Mesendoderm (in vitro differentiated cells): ENCODE results near the gene IFNE. TPM values are rescaled to one million over a fixed set of nuclear protein-coding genes. Genes with fewer than 3 reads are reported as not detected.

Experiments
- DNase-seq: peaks from one replicate; pipeline ENCODE4 v3.0.0; 2013
- H2AK5ac ChIP-seq: 2 replicates; pipeline ENCODE4 v1.6.1; 2013; ENCODE audit warnings: low read length, inconsistent platforms
- H2BK120ac ChIP-seq: 2 replicates; pipeline ENCODE4 v1.6.1; 2013; ENCODE audit warnings: low read depth, mild to moderate bottlenecking, low read length, moderate library complexity, mixed read lengths
- H2BK15ac ChIP-seq: replicated peaks from 2 replicates; pipeline ENCODE4 v1.6.1; 2013; ENCODE audit warnings: low read depth, mild to moderate bottlenecking, moderate library complexity
- H2BK5ac ChIP-seq: 2 replicates; pipeline ENCODE4 v1.6.1; 2013; ENCODE audit warnings: low read length, inconsistent platforms
- H3K18ac ChIP-seq: 2 replicates; pipeline ENCODE4 v1.6.1; 2013; ENCODE audit warnings: mild to moderate bottlenecking, low read length, mixed read lengths
- H3K23ac ChIP-seq: one replicate; pipeline ENCODE4 v1.6.1; 2013; ENCODE audit warnings: low read length
- H3K27ac ChIP-seq: 2 replicates; pipeline ENCODE4 v1.5.1; 2013; ENCODE audit warnings: low read depth, mild to moderate bottlenecking, inconsistent platforms, low read length, moderate library complexity
- H3K27me3 ChIP-seq: 2 replicates; pipeline ENCODE4 v1.6.1; 2013; ENCODE audit warnings: low read length, control low read depth, mild to moderate bottlenecking, inconsistent platforms; ENCODE audit not compliant: insufficient read depth, poor library complexity
- H3K36me3 ChIP-seq: 2 replicates; pipeline ENCODE4 v1.6.1; 2013; ENCODE audit warnings: low read length, inconsistent platforms; ENCODE audit not compliant: control insufficient read depth, insufficient read depth
- H3K4ac ChIP-seq: one replicate; pipeline ENCODE4 v1.6.1; 2013; ENCODE audit warnings: low read depth, mild to moderate bottlenecking, low read length, moderate library complexity
- H3K4me1 ChIP-seq: 2 replicates; pipeline ENCODE4 v1.6.1; 2013; ENCODE audit warnings: low read depth, low read length, inconsistent platforms; ENCODE audit not compliant: control insufficient read depth
- H3K4me2 ChIP-seq: 2 replicates; pipeline ENCODE4 v1.6.1; 2013; ENCODE audit warnings: low read length
- H3K4me3 ChIP-seq: 2 replicates; pipeline ENCODE4 v1.5.1; 2013; ENCODE audit warnings: mild to moderate bottlenecking, low read length
- H3K56ac ChIP-seq: one replicate; pipeline ENCODE4 v1.6.1; 2013; ENCODE audit warnings: low read length
- H3K79me1 ChIP-seq: 2 replicates; pipeline ENCODE4 v1.6.1; 2013; ENCODE audit warnings: low read length, inconsistent platforms
- H3K79me2 ChIP-seq: 2 replicates; pipeline ENCODE4 v1.6.1; 2013; ENCODE audit warnings: mild to moderate bottlenecking, low read length; ENCODE audit not compliant: control insufficient read depth, insufficient read depth
- H3K9ac ChIP-seq: 2 replicates; pipeline ENCODE4 v1.6.1; 2013; ENCODE audit warnings: low read length, inconsistent platforms
- H4K5ac ChIP-seq: one replicate; pipeline ENCODE4 v1.6.1; 2013; ENCODE audit warnings: low read length
- H4K8ac ChIP-seq: one replicate; pipeline ENCODE4 v1.6.1; 2013; ENCODE audit warnings: low read depth, mild to moderate bottlenecking, control low read depth, low read length, moderate library complexity
- WGBS: extraction: QIAGEN DNeasy Blood & Tissue Kit; methylation state at CpG from one replicate; pipeline ENCODE4 v1.1.7; 2013; ENCODE audit warnings: low lambda C conversion rate, missing lambda C conversion rate; ENCODE audit not compliant: insufficient coverage; ENCODE audit errors: extremely low coverage; 5-methylcytosine and 5-hydroxymethylcytosine counted together
- polyA plus RNA-seq, 2 experiments: library from polyadenylated mRNA; stranded (reverse); fragments of 200-250 nt; gene quantifications; one replicate each; pipeline ENCODE4 v1.2.3, GENCODE V29; 2013

The IFNE gene
- 0.07 TPM for polyA plus RNA-seq (2013, experiment 1 of 2)
- polyA plus RNA-seq (2013, experiment 2 of 2): 0.06 TPM

- no peak within 1 kb of the TSS for H4K5ac ChIP-seq
- no peaks in the 10 kb centered on the region for H3K27me3 ChIP-seq
- no peaks in the 10 kb centered on the region for H3K79me2 ChIP-seq
- no peak within 1 kb of the TSS for H4K8ac ChIP-seq
- no peak within 1 kb of the TSS for H3K9ac ChIP-seq
- H3K23ac ChIP-seq: no peak within 1 kb of the TSS
- H3K27ac ChIP-seq: no peak within 1 kb of the TSS
- no peak within 1 kb of the TSS for H2AK5ac ChIP-seq
- H2BK15ac ChIP-seq: no peak within 1 kb of the TSS
- no peak within 1 kb of the TSS for H3K18ac ChIP-seq
- no peak within 1 kb of the TSS for H3K56ac ChIP-seq
- H3K4me2 ChIP-seq: no peak within 1 kb of the TSS
- H3K36me3 ChIP-seq: no peaks in the 10 kb centered on the region
- no peak within 1 kb of the TSS for H2BK120ac ChIP-seq
- DNase-seq: no peak
- no peak within 1 kb of the TSS for H2BK5ac ChIP-seq
- WGBS: no CpG with 5 or more reads among the region's 2 CpGs
- H3K4me1 ChIP-seq: no peaks in the 10 kb centered on the region
- H3K79me1 ChIP-seq: no peaks in the 10 kb centered on the region
- no peak within 1 kb of the TSS for H3K4ac ChIP-seq
- H3K4me3 ChIP-seq: no peak within 1 kb of the TSS
Observed at GRCh38 chr9:21482213-21482612, at the start of gene IFNE. IFNE (minus strand) TSS chr9:21482313; CDS start chr9:21481694, 619 bp downstream.

DNA sequence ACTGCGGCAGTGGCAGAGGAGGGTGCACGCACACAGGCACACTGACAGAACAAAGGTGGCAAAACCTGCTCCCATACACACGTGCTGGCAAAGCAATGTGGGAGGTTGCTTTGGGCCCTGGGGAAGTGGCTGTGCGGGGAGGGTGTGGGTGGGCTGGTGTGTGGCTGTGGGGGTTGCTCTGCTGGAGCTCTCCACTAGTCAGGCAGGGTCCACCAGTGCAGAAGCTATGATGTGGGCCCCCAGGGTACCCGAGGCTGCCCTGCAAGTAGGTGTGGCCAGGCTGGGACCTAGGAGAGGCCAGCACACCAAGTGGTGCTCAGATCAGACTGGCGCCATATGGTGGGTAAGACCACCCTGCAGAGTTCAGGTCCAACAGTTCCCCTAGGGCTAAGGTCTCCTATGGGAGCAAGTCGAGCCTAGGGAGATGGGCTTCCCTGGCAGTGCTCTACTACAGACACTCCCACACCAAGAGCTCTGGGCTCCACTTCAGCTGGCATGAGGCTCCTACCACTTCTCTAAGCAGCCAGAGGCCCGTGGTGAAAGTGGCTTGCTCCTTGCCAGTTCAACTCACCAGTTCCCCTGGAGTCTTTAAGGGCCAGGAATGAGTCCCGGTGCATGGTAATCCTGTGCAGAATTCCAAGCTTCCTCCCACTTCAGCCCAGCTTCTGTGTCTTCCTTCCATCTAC, 46.2 kb upstream of the IFNE start:
- Histone ChIP-seq H2BK15ac (no peak overlapping the region), H3K4me2 (no peak overlapping the region), H2AK5ac (no peak overlapping the region), H3K4me3 (no peak overlapping the region), H3K18ac (no peak overlapping the region), H3K56ac (no peak overlapping the region), H3K27me3 (no peaks in the 10 kb centered on the region), H4K8ac (no peak overlapping the region), H3K27ac (no peak overlapping the region), H2BK5ac (no peak overlapping the region), H3K79me1 (no peaks in the 10 kb centered on the region), H2BK120ac (no peak overlapping the region), H3K36me3 (no peaks in the 10 kb centered on the region), H3K4ac (no peak overlapping the region), H3K23ac (no peak overlapping the region), H4K5ac (no peak overlapping the region), H3K79me2 (no peaks in the 10 kb centered on the region), H3K4me1 (no peaks in the 10 kb centered on the region), H3K9ac (no peak overlapping the region)
- WGBS: no CpG with 5 or more reads among the region's 9 CpGs
- DNase-seq: no peak

DNA sequence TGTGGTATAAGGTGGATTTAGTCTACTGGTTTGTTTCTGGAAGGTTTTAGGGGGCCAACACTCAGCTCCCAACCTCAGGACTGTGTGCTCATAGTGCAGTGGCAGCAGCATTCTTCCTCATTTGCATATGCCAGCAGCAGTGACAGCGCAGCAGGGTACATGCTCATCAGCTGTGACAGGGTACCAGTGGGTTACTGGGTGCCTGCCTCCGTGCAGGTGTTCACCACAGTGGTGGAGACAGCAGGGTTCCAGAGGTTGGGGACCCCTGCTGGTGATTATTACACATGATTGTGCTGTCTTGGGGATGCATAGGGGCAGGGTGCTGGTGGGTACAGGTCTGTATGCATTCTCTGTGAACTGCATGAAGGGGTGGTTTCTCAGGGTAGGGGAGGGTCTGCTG, 45.5 kb upstream of the IFNE start:
- Histone ChIP-seq H3K4me3 (no peak overlapping the region), H3K79me2 (no peaks in the 10 kb centered on the region), H2BK5ac (no peak overlapping the region), H3K4ac (no peak overlapping the region), H2BK120ac (no peak overlapping the region), H3K18ac (no peak overlapping the region), H3K4me2 (no peak overlapping the region), H3K56ac (no peak overlapping the region), H3K36me3 (no peaks in the 10 kb centered on the region), H3K23ac (no peak overlapping the region), H3K27ac (no peak overlapping the region), H2AK5ac (no peak overlapping the region), H3K9ac (no peak overlapping the region), H3K27me3 (no peaks in the 10 kb centered on the region), H4K8ac (no peak overlapping the region), H3K79me1 (no peaks in the 10 kb centered on the region), H2BK15ac (no peak overlapping the region), H3K4me1 (no peaks in the 10 kb centered on the region), H4K5ac (no peak overlapping the region)
- no peak for DNase-seq
- WGBS: no CpG with 5 or more reads among the region's 2 CpGs

- H3K4me1 ChIP-seq: no peaks in the 10 kb centered on the region
- no peaks in the 10 kb centered on the region for H3K36me3 ChIP-seq
- no peak overlapping the region for H4K8ac ChIP-seq
- H3K27ac ChIP-seq: no peak overlapping the region
- no peak overlapping the region for H3K23ac ChIP-seq
- no peak overlapping the region for H2BK5ac ChIP-seq
- H3K27me3 ChIP-seq: no peaks in the 10 kb centered on the region
- H2AK5ac ChIP-seq: no peak overlapping the region
- DNase-seq: no peak
- H4K5ac ChIP-seq: no peak overlapping the region
- H3K56ac ChIP-seq: no peak overlapping the region
- H3K4me2 ChIP-seq: no peak overlapping the region
- no peak overlapping the region for H3K4ac ChIP-seq
- no peaks in the 10 kb centered on the region for H3K79me2 ChIP-seq
- H2BK15ac ChIP-seq: no peak overlapping the region
- no peak overlapping the region for H3K18ac ChIP-seq
- no CpG with 5 or more reads among the region's 5 CpGs for WGBS
- H2BK120ac ChIP-seq: no peak overlapping the region
- H3K4me3 ChIP-seq: no peak overlapping the region
- H3K9ac ChIP-seq: no peak overlapping the region
- no peaks in the 10 kb centered on the region for H3K79me1 ChIP-seq
Observed at GRCh38 chr9:21525174-21525573, 43.1 kb upstream of the IFNE start.

GRCh38 chr9:21524099-21524830, 42.2 kb upstream of the IFNE start:
- H3K4ac ChIP-seq: no peak overlapping the region
- H3K4me1 ChIP-seq: no peaks in the 10 kb centered on the region
- no peaks in the 10 kb centered on the region for H3K27me3 ChIP-seq
- no peak overlapping the region for H3K27ac ChIP-seq
- no peak for DNase-seq
- no peak overlapping the region for H3K56ac ChIP-seq
- H3K79me1 ChIP-seq: no peaks in the 10 kb centered on the region
- H3K18ac ChIP-seq: no peak overlapping the region
- no peaks in the 10 kb centered on the region for H3K79me2 ChIP-seq
- H2AK5ac ChIP-seq: no peak overlapping the region
- no peak overlapping the region for H2BK5ac ChIP-seq
- no peak overlapping the region for H3K4me2 ChIP-seq
- H3K4me3 ChIP-seq: no peak overlapping the region
- H3K36me3 ChIP-seq: no peaks in the 10 kb centered on the region
- WGBS: no CpG with 5 or more reads among the region's 2 CpGs
- H3K23ac ChIP-seq: no peak overlapping the region
- no peak overlapping the region for H2BK120ac ChIP-seq
- no peak overlapping the region for H2BK15ac ChIP-seq
- no peak overlapping the region for H4K8ac ChIP-seq
- H4K5ac ChIP-seq: no peak overlapping the region
- H3K9ac ChIP-seq: no peak overlapping the region
